K562 (cell line): ENCODE data around the gene HSD17B8. TPM values are rescaled to one million over a fixed set of nuclear protein-coding genes. Genes with fewer than 3 reads are reported as not detected.
A peak's percentile ranks its signal among the peaks of the same experiment; 100 is the strongest.

Source experiments
- ATAC-seq: fragments of 200-7000 bp; cut with Tn5 transposase; 3 replicates; pipeline ENCODE4 v1.9.1; 2020; ENCODE audit warnings: moderate library complexity
- BruUV-seq: library from RNA; stranded (reverse); fragments of 400-500 nt; replicated peaks from 2 replicates; lab custom pipeline; 2021; lab: Mats Ljungman, UMichigan
- CTCF ChIA-PET: fragments of 300-600 bp; formaldehyde crosslinking; extraction: SDS; loops from one replicate; lab custom pipeline; 2021; ENCODE audit warnings: low intra/inter-chr PET ratio; lab: Yijun Ruan, JAX
- POLR2A ChIA-PET: fragments of 300-600, 350-650 bp; sonication (Branson Sonifier 250); formaldehyde crosslinking; extraction: SDS; loops from one replicate; lab custom pipeline; 2021; ENCODE audit warnings: antibody characterized with exemption, inconsistent platforms; lab: Yijun Ruan, JAX
- DNase-seq, 4 experiments: peaks; one replicate each; pipeline versions ENCODE4 v3.0.0 to v3.0.0-alpha.2; 2011 to 2018; ENCODE audit warnings: low spot score in 3 of 4, mixed read lengths in 3 of 4; ENCODE audit errors: extremely low read depth in 1 of 4
- FAIRE-seq: peaks from 2 replicates; lab custom pipeline; 2011; peaks lifted over from hg19 to GRCh38; lab: Jason Lieb, UNC
- H2AFZ ChIP-seq: 2 replicates; pipeline ENCODE4 v1.6.0; 2011; ENCODE audit warnings: low read depth, low read length, control low read depth, inconsistent platforms
- H3K27ac ChIP-seq: fragments of 200-600 bp; 3 replicates; pipeline ENCODE4 v1.8.0; 2011; ENCODE audit warnings: low read depth, mild to moderate bottlenecking, control low read depth, inconsistent platforms, low read length, moderate library complexity, mixed read lengths; ENCODE audit errors: extremely low read depth
- H3K27me3 ChIP-seq, 2 experiments: fragments of 300-600 bp in 1 of 2; 2 replicates in 1 of 2; 3 replicates in 1 of 2; pipeline versions ENCODE4 v1.6.0 to v1.8.0; 2011; ENCODE audit warnings: inconsistent platforms in 2 of 2, low read length in 2 of 2, mild to moderate bottlenecking in 1 of 2, mixed read lengths in 1 of 2, moderate library complexity in 1 of 2; ENCODE audit not compliant: control insufficient read depth in 2 of 2, insufficient read depth in 2 of 2
- H3K36me3 ChIP-seq: fragments of 300-600 bp; 3 replicates; pipeline ENCODE4 v1.8.0; 2011; ENCODE audit warnings: mild to moderate bottlenecking, low read length, inconsistent platforms; ENCODE audit not compliant: control insufficient read depth, insufficient read depth
- H3K4me1 ChIP-seq, 2 experiments: fragments of 200-600 bp in 1 of 2; replicated peaks in 1 of 2; 2 replicates in 1 of 2; 3 replicates in 1 of 2; pipeline versions ENCODE4 v1.5.1 to v1.8.0; 2011; ENCODE audit warnings: inconsistent platforms in 2 of 2, low read length in 2 of 2, mild to moderate bottlenecking in 1 of 2, mixed read lengths in 1 of 2, moderate library complexity in 1 of 2; ENCODE audit not compliant: control insufficient read depth in 2 of 2, insufficient read depth in 2 of 2
- H3K4me2 ChIP-seq: 2 replicates; pipeline ENCODE4 v1.6.1; 2011; ENCODE audit warnings: low read length, control low read depth, inconsistent platforms, mixed read lengths; ENCODE audit not compliant: insufficient read depth
- H3K4me3 ChIP-seq: fragments of 200-600 bp; sonication (generic), shearing (Covaris generic); 2 replicates; pipeline ENCODE4 v1.5.1; 2016; ENCODE audit warnings: control low read depth, inconsistent platforms
- H3K79me2 ChIP-seq: fragments of 200-600 bp; 3 replicates; pipeline ENCODE4 v1.8.0; 2011; ENCODE audit warnings: low read length, inconsistent platforms; ENCODE audit not compliant: control insufficient read depth, insufficient read depth
- H3K9ac ChIP-seq, 2 experiments: 2 replicates each; pipeline versions ENCODE4 v1.6.0 to v1.6.1; 2011; ENCODE audit warnings: low read depth in 2 of 2, low read length in 2 of 2, control low read depth in 1 of 2, inconsistent platforms in 1 of 2, mild to moderate bottlenecking in 1 of 2, mixed read lengths in 1 of 2; ENCODE audit not compliant: insufficient read depth in 1 of 2
- H3K9me1 ChIP-seq: one replicate; pipeline ENCODE4 v1.6.0; 2011; ENCODE audit warnings: inconsistent platforms, mild to moderate bottlenecking, low read length, moderate library complexity; ENCODE audit not compliant: control insufficient read depth, insufficient read depth
- H3K9me3 ChIP-seq: replicated peaks from 2 replicates; pipeline ENCODE4 v1.5.1; 2011; ENCODE audit warnings: low read depth, low read length, inconsistent platforms; ENCODE audit not compliant: control insufficient read depth, insufficient read depth
- H4K20me1 ChIP-seq: replicated peaks from 2 replicates; pipeline ENCODE4 v1.6.1; 2011; ENCODE audit warnings: low read length, inconsistent platforms, mixed read lengths; ENCODE audit not compliant: control insufficient read depth, insufficient read depth
- FOXJ2 ChIP-seq: fragments of 200-800 bp; sonication (Bioruptor generic); IDR thresholded peaks from 2 replicates; pipeline ENCODE4 v1.6.1; 2016; ENCODE audit warnings: missing genetic modification characterization, missing compliant biosample characterization
- PHF20 ChIP-seq: fragments of 450-650 bp; IDR thresholded peaks from 2 replicates; pipeline ENCODE4 v1.6.1; 2018; ENCODE audit not compliant: partially characterized antibody
- REST ChIP-seq, 2 experiments: fragments of 450-650 bp; formaldehyde crosslinking in 1 of 2; IDR thresholded peaks; 2 replicates each; pipeline versions ENCODE4 v1.4.0 to v1.6.1; 2014 to 2020; ENCODE audit warnings: mild to moderate bottlenecking in 2 of 2, borderline replicate concordance in 1 of 2, low read depth in 1 of 2
- SMC3 ChIP-seq: conservative IDR thresholded peaks from 2 replicates; pipeline ENCODE4 v1.6.1; 2011; ENCODE audit warnings: low read depth, low read length, improper control_type of control experiment; ENCODE audit not compliant: insufficient read depth
- TEAD4 ChIP-seq, 2 experiments: sonication (generic) in 1 of 2; formaldehyde crosslinking in 1 of 2; IDR thresholded peaks; 2 replicates each; pipeline versions ENCODE4 v1.6.1 to v1.8.0; 2012 to 2022; ENCODE audit warnings: borderline replicate concordance in 1 of 2, inconsistent platforms in 1 of 2, low read length in 1 of 2, mild to moderate bottlenecking in 1 of 2, missing genetic modification reagents in 1 of 2
- ZNF592 ChIP-seq: fragments of 450-650 bp; IDR thresholded peaks from 2 replicates; pipeline ENCODE4 v1.6.1; 2017; ENCODE audit warnings: antibody characterized with exemption, mild to moderate bottlenecking
- WGBS: fragments of 100-300 bp; shearing (Covaris generic); methylation state at CpG from one replicate; pipeline ENCODE4 v1.1.6; 2016; ENCODE audit warnings: low coverage, mixed read lengths; ENCODE audit not compliant: insufficient coverage; ENCODE audit errors: missing lambda C conversion rate; 5-methylcytosine and 5-hydroxymethylcytosine counted together
- in situ Hi-C: fragments of 300-500 bp; cut with MboI; formaldehyde crosslinking; loops from 4 replicates; pipeline ENCODE4 v1.15.0; 2018; ENCODE audit warnings: inconsistent platforms, mixed read lengths
- intact Hi-C: fragments of 100-400 bp; cut with micrococcal nuclease; formaldehyde crosslinking; loops from 2 replicates; pipeline ENCODE4 v1.14.2; 2022
- polyA plus RNA-seq, 8 experiments: library from polyadenylated mRNA; depleted of rRNA in 4 of 8; stranded (reverse) in 5 of 8; unstranded in 3 of 8; fragments of >200 nt; fragmentation: Nextera tagmentation in 2 of 8; fragmentation: Illumina TruSeq in 1 of 8; extraction: Ambion mirVana in 2 of 8; extraction: Trizol in 1 of 8; gene quantifications; 2 replicates each; pipeline versions ENCODE4 v1.2.1 to v1.2.3, GENCODE V29; 2011 to 2014; ENCODE audit warnings: inconsistent platforms in 1 of 8, missing spikeins in 1 of 8
- total RNA-seq, 7 experiments: library from RNA; depleted of rRNA in 6 of 7; stranded (reverse); fragments of >200 nt in 6 of 7; fragmentation: Illumina TruSeq in 2 of 7; extraction: Trizol in 2 of 7; gene quantifications; 2 replicates each; pipeline versions ENCODE4 v1.2.1 to v1.2.3, GENCODE V29; 2011 to 2021; ENCODE audit warnings: low replicate concordance in 1 of 7

The HSD17B8 gene
- total and polyA plus RNA-seq, 9 of the 15 experiments (the other 6 are each of a cell fraction or from before 2014, with no cell fraction given) = 3.7 to 35.2 (median 14.2) TPM

GRCh38 chr6:33172688-33173534, 31.5 kb upstream of the HSD17B8 start:
- ATAC-seq = peak; percentile 48
- TF ChIP-seq TEAD4 (IDR thresholded peaks at IDR 0.05; ENCODE audit: low read length) (0 out of 2 replicates have a peak, but pooled peaks have one; percentile 27), TEAD4 (CRISPR knock-in tag; IDR thresholded peaks at IDR 0.05; ENCODE audit: borderline replicate concordance) (no peak), PHF20 (no peak), FOXJ2 (tag) (no peak), SMC3 (peak; percentile 77), REST (IDR thresholded peaks at IDR 0.05; ENCODE audit: borderline replicate concordance) (peak; percentile 56; the same call in 1 of the 2 replicates), REST (CRISPR knock-in tag; IDR thresholded peaks at IDR 0.05; ENCODE audit: low read depth) (no peak), ZNF592 (no peak)

More at GRCh38 chr6:33172688-33173534, 31.5 kb upstream of the HSD17B8 start:
- in situ Hi-C loops (no loop called here), intact Hi-C loops (no loop called here)
- WGBS = 1% methylated on average over 16 of the region's 16 CpGs
- DNase-seq = peak; percentile 53 to 78 (median 72)
- H2AFZ ChIP-seq = no peak overlapping the region
- no peaks in the 10 kb centered on the region for H3K9me1 ChIP-seq
- 0 out of 4 replicates have a peak overlapping the region, but pooled peaks of 1 of the 2 experiments have one; percentile 6 for H3K9ac ChIP-seq
- BruUV-seq = no TSS peak
- H3K27ac ChIP-seq = no peak overlapping the region
- no peaks in the 10 kb centered on the region for H3K4me1 ChIP-seq
- CTCF ChIA-PET = interaction anchor here (0.5 to 2.7 kb wide), 7 partner anchors 11 to 172 kb away, joined by 4 to 20 read pairs (median 6); no protein-coding TSS in a partner anchor
- H3K9me3 ChIP-seq = no peaks in the 10 kb centered on the region
- peak; percentile 88 for FAIRE-seq
- H3K4me3 ChIP-seq = no peak overlapping the region
- peaks cover 4% of the 10 kb centered on the region; the same call in 1 of the 2 replicates for H4K20me1 ChIP-seq
- POLR2A ChIA-PET = interaction anchor here (0.6 to 2.7 kb wide), 6 partner anchors 9 to 201 kb away, joined by 3 to 11 read pairs (median 4); partner anchors contain the start of genes RPS18 and VPS52
- peaks cover 3 to 18% of the 10 kb centered on the region in 2 experiments; a peak in 4 of 5 replicates for H3K27me3 ChIP-seq
- no peak overlapping the region for H3K4me2 ChIP-seq
- no peaks in the 10 kb centered on the region for H3K36me3 ChIP-seq
- no peaks in the 10 kb centered on the region for H3K79me2 ChIP-seq
